ENCODE data around the gene AMIGO2. TPM values are rescaled to one million over a fixed set of nuclear protein-coding genes. Genes with fewer than 3 reads are reported as not detected.

The AMIGO2 gene
- total RNA-seq, 1 experiment from 2014 or later, result 16.7 TPM

DNA sequence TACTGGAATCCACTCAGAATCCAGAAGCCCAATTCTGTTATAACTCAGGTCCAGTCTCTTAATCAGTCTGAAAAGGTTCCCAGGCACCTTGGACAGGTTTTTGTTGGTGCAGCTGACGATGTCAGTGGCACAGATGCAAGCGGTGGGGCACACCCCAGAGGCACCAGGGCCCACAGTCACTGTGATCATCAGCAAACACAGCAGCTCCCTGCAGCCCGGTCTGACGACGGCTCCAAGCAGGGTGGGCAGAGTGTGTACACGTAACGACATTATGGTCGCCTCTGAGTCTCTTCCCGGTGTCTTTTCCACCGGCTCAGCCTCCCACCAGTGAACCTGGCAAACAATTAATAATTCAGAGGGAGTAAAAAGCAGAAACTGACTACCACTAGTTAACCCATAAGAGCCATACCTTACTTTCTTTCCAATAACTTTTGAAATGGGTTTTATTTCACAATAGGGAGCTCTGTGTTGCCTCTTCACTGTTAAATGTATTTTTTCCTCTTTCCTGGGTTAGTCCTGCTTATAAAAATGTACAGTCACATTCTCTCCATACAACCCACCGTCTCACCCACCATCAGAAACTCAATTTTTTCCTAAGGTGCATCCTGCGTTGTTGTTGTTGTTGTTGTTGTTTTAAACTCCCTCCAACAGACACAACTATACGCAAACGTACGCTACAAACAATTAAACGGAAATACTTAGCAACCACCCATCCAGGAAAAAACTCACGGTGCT is 859 bp downstream of the AMIGO2 start:
- ChIA-PET POLR2A (ENCODE audit: low non-redundant PET) (no interaction called here), CTCF (interaction anchor here (0.6 to 1.1 kb wide), 4 partner anchors 9 to 229 kb away, joined by 3 to 4 read pairs (median 4); no protein-coding TSS in a partner anchor)
- intact Hi-C loops (cut with micrococcal nuclease; ENCODE audit: unreplicated experiment), result loop anchor here (5.0 kb wide), 2 partner anchors 228 to 318 kb away; no protein-coding TSS in a partner anchor
- TF ChIP-seq EZH2 (IDR thresholded peaks at IDR 0.05; ENCODE audit: borderline replicate concordance, low read depth, low read length, poor library complexity, severe bottlenecking), result no peak
- TF ChIP-seq, protein P1, sequence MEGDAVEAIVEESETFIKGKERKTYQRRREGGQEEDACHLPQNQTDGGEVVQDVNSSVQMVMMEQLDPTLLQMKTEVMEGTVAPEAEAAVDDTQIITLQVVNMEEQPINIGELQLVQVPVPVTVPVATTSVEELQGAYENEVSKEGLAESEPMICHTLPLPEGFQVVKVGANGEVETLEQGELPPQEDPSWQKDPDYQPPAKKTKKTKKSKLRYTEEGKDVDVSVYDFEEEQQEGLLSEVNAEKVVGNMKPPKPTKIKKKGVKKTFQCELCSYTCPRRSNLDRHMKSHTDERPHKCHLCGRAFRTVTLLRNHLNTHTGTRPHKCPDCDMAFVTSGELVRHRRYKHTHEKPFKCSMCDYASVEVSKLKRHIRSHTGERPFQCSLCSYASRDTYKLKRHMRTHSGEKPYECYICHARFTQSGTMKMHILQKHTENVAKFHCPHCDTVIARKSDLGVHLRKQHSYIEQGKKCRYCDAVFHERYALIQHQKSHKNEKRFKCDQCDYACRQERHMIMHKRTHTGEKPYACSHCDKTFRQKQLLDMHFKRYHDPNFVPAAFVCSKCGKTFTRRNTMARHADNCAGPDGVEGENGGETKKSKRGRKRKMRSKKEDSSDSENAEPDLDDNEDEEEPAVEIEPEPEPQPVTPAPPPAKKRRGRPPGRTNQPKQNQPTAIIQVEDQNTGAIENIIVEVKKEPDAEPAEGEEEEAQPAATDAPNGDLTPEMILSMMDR (conservative IDR thresholded peaks at IDR 0.05; ENCODE audit: low read depth, low read length), result no peak
- H3K27me3 ChIP-seq (replicated peaks; ENCODE audit: insufficient read depth, low read depth, low read length, poor library complexity), result no peaks in the 10 kb centered on the region
- H3K9me3 ChIP-seq (ENCODE audit: low read depth, low read length, poor library complexity, severe bottlenecking), result no peaks in the 10 kb centered on the region
- peaks cover 42% of the 10 kb centered on the region for H3K4me1 ChIP-seq (ENCODE audit: insufficient read depth, low read length, poor library complexity, severe bottlenecking)
- no peaks in the 10 kb centered on the region for H3K36me3 ChIP-seq (ENCODE audit: insufficient read depth, low read length, poor library complexity, severe bottlenecking)
- BruUV-seq (replicated peaks), result TSS peak; percentile 56
- no peak for DNase-seq (ENCODE audit: low spot score)
- peak overlapping the region; percentile 69 for H3K4me3 ChIP-seq (ENCODE audit: low read depth, low read length, poor library complexity, severe bottlenecking)
- H3K27ac ChIP-seq (ENCODE audit: low read depth, low read length, poor library complexity, severe bottlenecking), result peak overlapping the region; percentile 54

DNA sequence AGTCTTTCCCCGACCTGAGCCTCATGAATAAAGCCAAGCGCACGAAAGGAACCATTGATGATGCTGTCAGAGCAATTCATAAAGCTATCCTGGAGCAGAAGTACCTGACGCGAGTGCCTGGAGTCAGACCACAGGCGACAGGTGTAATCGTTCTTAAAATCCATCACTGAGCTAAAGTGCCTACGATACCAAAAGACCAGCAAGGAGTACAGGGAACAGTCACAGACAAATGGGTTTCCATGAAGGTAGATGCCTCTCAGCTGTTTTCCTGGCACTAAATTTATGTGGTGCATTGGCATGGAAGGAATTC is 1.7 kb downstream of the AMIGO2 start:
- no TSS peak for BruUV-seq (replicated peaks)
- no peak overlapping the region for H3K4me3 ChIP-seq (ENCODE audit: low read depth, low read length, poor library complexity, severe bottlenecking)
- no peak for TF ChIP-seq EZH2 (IDR thresholded peaks at IDR 0.05; ENCODE audit: borderline replicate concordance, low read depth, low read length, poor library complexity, severe bottlenecking)
- TF ChIP-seq, protein P1 (conservative IDR thresholded peaks at IDR 0.05; ENCODE audit: low read depth, low read length), result no peak
- peaks cover 36% of the 10 kb centered on the region for H3K4me1 ChIP-seq (ENCODE audit: insufficient read depth, low read length, poor library complexity, severe bottlenecking)
- intact Hi-C loops (cut with micrococcal nuclease; ENCODE audit: unreplicated experiment), result loop anchor here (5.0 kb wide), 2 partner anchors 229 to 319 kb away; no protein-coding TSS in a partner anchor
- no peaks in the 10 kb centered on the region for H3K9me3 ChIP-seq (ENCODE audit: low read depth, low read length, poor library complexity, severe bottlenecking)
- no peak overlapping the region for H3K27ac ChIP-seq (ENCODE audit: low read depth, low read length, poor library complexity, severe bottlenecking)
- no peaks in the 10 kb centered on the region for H3K36me3 ChIP-seq (ENCODE audit: insufficient read depth, low read length, poor library complexity, severe bottlenecking)
- no peak for DNase-seq (ENCODE audit: low spot score)
- CTCF ChIA-PET, result no interaction called here
- POLR2A ChIA-PET (ENCODE audit: low non-redundant PET), result no interaction called here
- no peaks in the 10 kb centered on the region for H3K27me3 ChIP-seq (replicated peaks; ENCODE audit: insufficient read depth, low read depth, low read length, poor library complexity)

DNA sequence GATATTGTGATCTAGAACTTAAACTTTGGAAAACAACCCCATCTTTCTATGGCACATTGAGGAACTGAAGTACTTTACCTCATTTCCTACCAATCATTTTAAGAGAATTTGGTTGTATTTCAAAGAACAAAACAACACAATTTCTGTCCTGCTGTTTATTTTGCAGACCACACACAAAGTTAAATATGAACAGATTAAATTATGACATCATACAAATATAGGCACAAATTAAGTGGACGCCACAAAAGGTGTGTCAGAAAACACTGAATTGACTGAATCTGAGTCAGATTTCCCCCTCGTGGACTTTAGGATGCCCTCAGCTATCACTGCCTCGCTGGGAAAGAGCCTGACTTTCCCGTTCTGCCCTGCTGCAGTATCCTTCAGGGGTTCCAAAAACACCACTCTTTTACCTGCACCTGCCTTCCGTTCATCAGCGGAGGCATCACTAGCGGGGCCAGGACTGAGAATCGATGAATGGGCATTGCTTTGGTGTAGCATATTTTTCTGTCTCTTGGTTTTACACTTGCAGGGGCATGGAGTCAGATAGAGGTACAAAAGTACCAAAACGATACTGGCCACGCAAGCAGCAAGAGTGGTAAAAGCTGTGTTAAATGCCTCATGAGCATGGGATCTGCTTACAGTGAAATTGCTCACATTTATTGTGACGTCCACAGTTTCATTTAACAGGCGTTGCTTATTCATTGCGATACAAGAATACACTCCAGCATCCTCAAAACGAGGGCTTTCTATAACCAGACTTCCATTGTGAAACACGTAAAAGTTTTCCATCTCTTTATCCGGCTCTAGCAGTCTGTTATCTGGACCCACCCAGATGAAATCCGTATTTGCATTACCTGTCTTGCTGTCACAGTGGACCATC is 2.3 kb downstream of the AMIGO2 start:
- H3K4me3 ChIP-seq (ENCODE audit: low read depth, low read length, poor library complexity, severe bottlenecking), result no peak overlapping the region
- intact Hi-C loops (cut with micrococcal nuclease; ENCODE audit: unreplicated experiment), result loop anchor here (5.0 kb wide), 2 partner anchors 230 to 320 kb away; no protein-coding TSS in a partner anchor
- H3K36me3 ChIP-seq (ENCODE audit: insufficient read depth, low read length, poor library complexity, severe bottlenecking), result no peaks in the 10 kb centered on the region
- no peak overlapping the region for H3K27ac ChIP-seq (ENCODE audit: low read depth, low read length, poor library complexity, severe bottlenecking)
- no TSS peak for BruUV-seq (replicated peaks)
- CTCF ChIA-PET, result no interaction called here
- no peaks in the 10 kb centered on the region for H3K9me3 ChIP-seq (ENCODE audit: low read depth, low read length, poor library complexity, severe bottlenecking)
- H3K4me1 ChIP-seq (ENCODE audit: insufficient read depth, low read length, poor library complexity, severe bottlenecking), result peaks cover 35% of the 10 kb centered on the region
- no peaks in the 10 kb centered on the region for H3K27me3 ChIP-seq (replicated peaks; ENCODE audit: insufficient read depth, low read depth, low read length, poor library complexity)
- DNase-seq (ENCODE audit: low spot score), result no peak
- POLR2A ChIA-PET (ENCODE audit: low non-redundant PET), result no interaction called here
- no peak for TF ChIP-seq EZH2 (IDR thresholded peaks at IDR 0.05; ENCODE audit: borderline replicate concordance, low read depth, low read length, poor library complexity, severe bottlenecking)
- TF ChIP-seq, protein P1 (conservative IDR thresholded peaks at IDR 0.05; ENCODE audit: low read depth, low read length), result no peak

Data from A673 (cell line).